ENCODE measurements around the gene BMERB1. TPM values are rescaled to one million over a fixed set of nuclear protein-coding genes. Genes with fewer than 3 reads are reported as not detected.

Gene BMERB1
- total and polyA plus RNA-seq, 9 of the 15 experiments (the other 6 are each of a cell fraction or from before 2014, with no cell fraction given), result 0.29 to 2.9 (median 0.94) TPM

GRCh38 chr16:15434079-15434424 lies 336 bp upstream of the BMERB1 start:
- Histone ChIP-seq H4K20me1 (replicated peaks; ENCODE audit: control insufficient read depth, insufficient read depth, low read length) (no peaks in the 10 kb centered on the region), H3K4me1 (replicated peaks in 1 of 2; ENCODE audit: control insufficient read depth in 2 of 2, insufficient read depth in 2 of 2, low read length in 2 of 2) (peaks cover 0 to 13% of the 10 kb centered on the region in 2 experiments; a peak in 2 of 5 replicates), H3K9me3 (replicated peaks; ENCODE audit: control insufficient read depth, insufficient read depth, low read depth, low read length) (no peaks in the 10 kb centered on the region), H3K4me3 (no peak overlapping the region), H2AFZ (ENCODE audit: low read depth, low read length) (no peak overlapping the region), H3K27me3 (ENCODE audit: control insufficient read depth in 2 of 2, insufficient read depth in 2 of 2, low read length in 2 of 2) (peaks cover 8 to 23% of the 10 kb centered on the region in 2 experiments; a peak in 3 of 5 replicates), H3K79me2 (ENCODE audit: control insufficient read depth, insufficient read depth, low read length) (no peaks in the 10 kb centered on the region), H3K9me1 (ENCODE audit: control insufficient read depth, insufficient read depth, low read length) (no peaks in the 10 kb centered on the region), H3K27ac (ENCODE audit: extremely low read depth, low read depth, low read length) (no peak overlapping the region), H3K9ac (ENCODE audit: insufficient read depth in 1 of 2, low read depth in 2 of 2, low read length in 2 of 2) (no peak overlapping the region), H3K4me2 (ENCODE audit: insufficient read depth, low read length) (no peak overlapping the region), H3K36me3 (ENCODE audit: control insufficient read depth, insufficient read depth, low read length) (no peaks in the 10 kb centered on the region)
- FAIRE-seq (no peak), ATAC-seq (no peak), DNase-seq (ENCODE audit: extremely low read depth in 1 of 4, low spot score in 3 of 4) (no peak)
- TF ChIP-seq ZNF586 (CRISPR knock-in tag; conservative IDR thresholded peaks at IDR 0.05) (no peak), MCM5 (IDR thresholded peaks at IDR 0.05; ENCODE audit: low read depth) (no peak), E4F1 (CRISPR knock-in tag; IDR thresholded peaks at IDR 0.05; ENCODE audit: borderline replicate concordance) (no peak), ID3 (CRISPR knock-in tag; IDR thresholded peaks at IDR 0.05) (no peak), ID3 (tag; IDR thresholded peaks at IDR 0.05) (no peak), MEF2D (tag; conservative IDR thresholded peaks at IDR 0.05; ENCODE audit: low read depth) (no peak), ASH1L (IDR thresholded peaks at IDR 0.05; ENCODE audit: borderline replicate concordance, low read depth, partially characterized antibody) (no peak), ZFP91 (CRISPR knock-in tag; IDR thresholded peaks at IDR 0.05) (no peak), SNAPC5 (CRISPR knock-in tag; IDR thresholded peaks at IDR 0.05) (no peak), TFAP4 (CRISPR knock-in tag; IDR thresholded peaks at IDR 0.05; ENCODE audit: borderline replicate concordance) (no peak), HDAC8 (tag; IDR thresholded peaks at IDR 0.05) (no peak)
- no TSS peak for BruUV-seq (replicated peaks)
- in situ Hi-C loops (cut with MboI) (no loop called here), intact Hi-C loops (cut with micrococcal nuclease) (no loop called here)
- ChIA-PET POLR2A (interaction anchor here (0.5 kb wide), 1 partner anchor 51 kb away, joined by 3 read pairs; no protein-coding TSS in a partner anchor), CTCF (ENCODE audit: low intra/inter-chr PET ratio) (no interaction called here)
- 35% methylated on average over 12 of the region's 12 CpGs for WGBS (ENCODE audit: insufficient coverage, low coverage, missing lambda C conversion rate)

All from K562 (cell line).